Left ventricle myocardium inferior (tissue), 1 donor: Measurements from ENCODE around the gene TMPRSS3. TPM values are rescaled to one million over a fixed set of nuclear protein-coding genes. Genes with fewer than 3 reads are reported as not detected.

Source experiments
- DNase-seq: peaks from one replicate; pipeline ENCODE4 v3.0.0-alpha.2; 2020
- H3K27ac ChIP-seq: fragments of 200-600 bp; replicated peaks from 2 replicates; pipeline ENCODE4 v1.8.0; 2021
- H3K27me3 ChIP-seq: fragments of 200-600 bp; 2 replicates; pipeline ENCODE4 v1.8.0; 2021; ENCODE audit warnings: low read depth
- H3K36me3 ChIP-seq: fragments of 200-600 bp; 2 replicates; pipeline ENCODE4 v1.8.0; 2021
- H3K4me1 ChIP-seq: fragments of 200-600 bp; 2 replicates; pipeline ENCODE4 v1.8.0; 2021
- H3K4me3 ChIP-seq: fragments of 200-600 bp; 2 replicates; pipeline ENCODE4 v1.8.0; 2021; ENCODE audit warnings: mild to moderate bottlenecking, moderate library complexity
- H3K9me3 ChIP-seq: fragments of 200-600 bp; replicated peaks from 2 replicates; pipeline ENCODE4 v1.8.0; 2021
- intact Hi-C: fragments of 100-400 bp; cut with micrococcal nuclease; formaldehyde crosslinking; loops from one replicate; pipeline ENCODE4 v1.11.0; 2022
- total RNA-seq: library from RNA; stranded (reverse); fragmentation: NEBNext Ultra II Directional; extraction: Animal tissue kit (Norgen Biotek cat#: 25700); gene quantifications from one replicate; pipeline ENCODE4 v1.2.1, GENCODE V29; 2021
- TF ChIP-seq, protein P1 (sequence below): fragments of 200-600 bp; IDR thresholded peaks from 2 replicates; pipeline ENCODE4 v1.8.0; 2021; ENCODE audit warnings: antibody characterized with exemption, mild to moderate bottlenecking, borderline replicate concordance
- donor health status: DM: no; HTN: yes; CAD: no; lungs with severe emphysema.

TMPRSS3 gene
- total RNA-seq, 1 donor from 2014 or later: not detected

DNA sequence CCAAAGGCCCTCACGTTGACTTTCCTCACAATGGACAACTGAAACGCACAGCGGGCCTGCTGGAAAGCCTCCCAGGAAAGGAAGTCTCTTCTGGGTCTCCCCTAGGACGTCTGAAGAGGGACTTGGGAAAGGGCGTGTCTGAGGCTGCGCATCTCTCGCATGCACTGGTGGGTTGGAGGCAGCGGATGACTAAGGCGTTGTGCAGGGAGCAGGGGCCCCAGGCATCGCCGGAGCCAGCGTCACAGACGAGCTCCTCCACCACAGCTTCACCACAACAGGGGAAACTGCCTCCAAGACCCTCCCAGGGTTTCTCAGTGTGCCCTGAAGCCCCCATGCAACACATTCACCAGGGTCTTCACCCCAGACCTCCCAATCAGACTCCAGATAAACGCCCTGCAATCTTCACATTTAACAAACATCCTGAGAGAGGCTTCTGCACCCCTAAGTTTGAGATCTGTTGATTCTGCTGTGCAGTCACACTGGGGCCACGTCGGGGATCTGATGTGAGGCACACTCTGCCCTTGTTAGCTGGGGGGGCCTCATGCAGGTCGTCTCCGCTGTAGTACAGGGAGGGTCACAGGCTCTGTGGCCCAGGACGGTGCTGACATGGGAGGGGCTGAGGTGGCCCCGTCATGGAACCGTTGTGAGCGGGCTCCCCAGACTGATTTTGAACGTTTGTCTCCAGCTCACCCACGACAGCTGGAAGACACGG, 22.5 kb downstream of the TMPRSS3 start:
- H3K4me1 ChIP-seq: no peaks in the 10 kb centered on the region
- intact Hi-C loops: no loop called here
- peaks cover 90% of the 10 kb centered on the region for H3K27me3 ChIP-seq
- TF ChIP-seq, protein P1, sequence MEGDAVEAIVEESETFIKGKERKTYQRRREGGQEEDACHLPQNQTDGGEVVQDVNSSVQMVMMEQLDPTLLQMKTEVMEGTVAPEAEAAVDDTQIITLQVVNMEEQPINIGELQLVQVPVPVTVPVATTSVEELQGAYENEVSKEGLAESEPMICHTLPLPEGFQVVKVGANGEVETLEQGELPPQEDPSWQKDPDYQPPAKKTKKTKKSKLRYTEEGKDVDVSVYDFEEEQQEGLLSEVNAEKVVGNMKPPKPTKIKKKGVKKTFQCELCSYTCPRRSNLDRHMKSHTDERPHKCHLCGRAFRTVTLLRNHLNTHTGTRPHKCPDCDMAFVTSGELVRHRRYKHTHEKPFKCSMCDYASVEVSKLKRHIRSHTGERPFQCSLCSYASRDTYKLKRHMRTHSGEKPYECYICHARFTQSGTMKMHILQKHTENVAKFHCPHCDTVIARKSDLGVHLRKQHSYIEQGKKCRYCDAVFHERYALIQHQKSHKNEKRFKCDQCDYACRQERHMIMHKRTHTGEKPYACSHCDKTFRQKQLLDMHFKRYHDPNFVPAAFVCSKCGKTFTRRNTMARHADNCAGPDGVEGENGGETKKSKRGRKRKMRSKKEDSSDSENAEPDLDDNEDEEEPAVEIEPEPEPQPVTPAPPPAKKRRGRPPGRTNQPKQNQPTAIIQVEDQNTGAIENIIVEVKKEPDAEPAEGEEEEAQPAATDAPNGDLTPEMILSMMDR: no peak
- no peaks in the 10 kb centered on the region for H3K9me3 ChIP-seq
- no peak overlapping the region for H3K4me3 ChIP-seq
- no peak overlapping the region for H3K27ac ChIP-seq
- no peak for DNase-seq
- no peaks in the 10 kb centered on the region for H3K36me3 ChIP-seq

DNA sequence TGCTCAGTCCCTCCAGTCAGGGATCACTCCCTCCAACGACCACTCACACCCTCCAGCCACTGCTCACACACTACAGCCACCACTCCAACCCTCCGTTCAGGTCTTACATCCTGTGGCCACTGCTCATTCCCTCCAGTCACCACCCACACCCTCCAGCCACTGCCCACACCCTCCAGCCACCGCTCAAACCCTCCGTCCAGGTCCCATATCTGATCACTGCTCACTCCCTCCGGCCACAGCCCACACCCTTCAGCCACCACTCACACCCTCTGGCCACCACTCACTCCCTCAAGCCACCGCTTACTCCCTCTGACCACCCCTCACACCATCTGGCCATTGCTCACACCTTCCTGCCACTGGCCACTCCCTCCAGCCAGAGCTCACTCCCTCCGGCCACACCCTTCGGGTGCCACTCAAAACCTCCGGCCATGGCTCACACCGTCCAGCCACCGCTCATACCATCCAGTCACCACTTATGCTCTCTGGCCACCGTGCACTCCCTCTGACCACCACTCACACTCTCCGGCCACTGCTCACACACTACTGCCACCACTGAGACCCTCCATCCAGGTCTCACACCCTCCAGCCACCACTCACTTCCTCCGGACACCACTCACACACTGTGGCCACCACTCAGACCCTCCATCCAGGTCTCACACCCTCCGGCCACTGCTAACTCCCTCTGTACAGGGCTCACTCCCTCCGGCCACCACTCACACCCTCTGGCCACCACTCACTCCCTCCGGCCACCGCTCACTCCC, 24.8 kb downstream of the TMPRSS3 start:
- Histone ChIP-seq H3K36me3 (no peaks in the 10 kb centered on the region), H3K4me3 (no peak overlapping the region), H3K9me3 (no peaks in the 10 kb centered on the region), H3K27ac (no peak overlapping the region), H3K27me3 (peaks cover 88% of the 10 kb centered on the region), H3K4me1 (no peaks in the 10 kb centered on the region)
- DNase-seq: no peak
- TF ChIP-seq, protein P1: no peak
- intact Hi-C loops: no loop called here

DNA sequence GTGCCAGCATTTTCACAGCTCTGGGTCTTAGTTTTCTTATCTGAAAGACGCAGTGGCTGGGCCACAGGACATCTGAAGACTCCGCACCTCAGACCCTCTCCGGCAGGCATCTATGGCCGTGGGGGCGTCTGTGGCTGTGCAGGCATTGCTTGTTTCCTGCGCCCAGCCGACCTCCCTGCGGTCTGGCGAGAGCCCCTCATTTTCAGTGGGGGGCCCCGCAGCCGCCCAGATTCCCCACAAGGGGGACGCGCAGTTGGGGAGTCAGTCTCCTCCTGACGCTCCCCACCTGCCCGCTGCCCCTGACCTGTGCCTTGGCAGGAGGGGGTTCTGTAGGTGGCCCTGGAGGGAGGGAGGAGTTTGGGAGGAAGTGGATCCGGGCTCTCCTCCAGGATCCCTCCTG, 26.0 kb downstream of the TMPRSS3 start:
- Histone ChIP-seq H3K27me3 (peaks cover 88% of the 10 kb centered on the region), H3K4me1 (no peaks in the 10 kb centered on the region), H3K9me3 (no peaks in the 10 kb centered on the region), H3K27ac (no peak overlapping the region), H3K4me3 (no peak overlapping the region), H3K36me3 (no peaks in the 10 kb centered on the region)
- TF ChIP-seq, protein P1: no peak
- no peak for DNase-seq
- intact Hi-C loops: no loop called here

DNA sequence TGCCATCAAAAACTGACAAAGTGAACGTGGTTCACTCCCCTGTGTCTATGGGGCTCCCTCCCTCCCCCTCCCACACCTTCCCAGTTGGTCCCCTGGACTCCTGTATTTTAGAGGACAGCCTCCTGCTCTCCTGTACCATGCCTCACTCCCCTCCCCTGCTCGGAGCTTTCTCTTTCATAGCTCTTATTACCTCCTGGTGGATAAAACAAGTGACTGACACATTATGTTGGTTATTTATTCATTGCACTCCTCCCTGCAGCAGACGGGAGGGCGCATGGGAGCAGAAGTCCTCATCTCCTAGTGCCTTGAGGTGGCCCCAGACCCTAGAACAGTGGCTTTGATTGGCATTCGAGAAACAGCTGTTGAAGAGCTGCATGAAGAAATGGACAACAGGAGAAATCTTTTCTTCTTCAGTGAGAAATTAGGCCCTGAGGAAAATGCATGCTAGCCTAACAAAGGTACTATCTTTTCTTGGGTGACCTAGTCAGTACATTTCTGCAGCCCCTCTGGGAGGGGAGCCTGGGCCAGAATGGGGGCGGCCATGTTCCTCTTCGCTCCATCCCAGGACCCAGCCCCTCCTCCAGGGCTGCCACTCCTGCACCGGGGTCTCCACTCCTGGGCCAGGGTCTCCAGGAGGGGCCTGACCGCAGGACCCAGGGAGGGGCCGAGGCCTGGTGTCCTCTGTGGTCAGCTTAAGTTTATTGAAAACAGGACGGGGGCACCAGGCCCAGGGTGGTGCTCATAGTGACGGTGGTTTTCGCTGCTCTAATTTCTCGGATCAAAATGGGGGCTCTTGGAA, 28.3 kb downstream of the TMPRSS3 start:
- Histone ChIP-seq H3K4me1 (no peaks in the 10 kb centered on the region), H3K4me3 (no peak overlapping the region), H3K27ac (no peak overlapping the region), H3K36me3 (no peaks in the 10 kb centered on the region), H3K9me3 (no peaks in the 10 kb centered on the region), H3K27me3 (peaks cover 88% of the 10 kb centered on the region)
- intact Hi-C loops: no loop called here
- DNase-seq: no peak
- TF ChIP-seq, protein P1: no peak

DNA sequence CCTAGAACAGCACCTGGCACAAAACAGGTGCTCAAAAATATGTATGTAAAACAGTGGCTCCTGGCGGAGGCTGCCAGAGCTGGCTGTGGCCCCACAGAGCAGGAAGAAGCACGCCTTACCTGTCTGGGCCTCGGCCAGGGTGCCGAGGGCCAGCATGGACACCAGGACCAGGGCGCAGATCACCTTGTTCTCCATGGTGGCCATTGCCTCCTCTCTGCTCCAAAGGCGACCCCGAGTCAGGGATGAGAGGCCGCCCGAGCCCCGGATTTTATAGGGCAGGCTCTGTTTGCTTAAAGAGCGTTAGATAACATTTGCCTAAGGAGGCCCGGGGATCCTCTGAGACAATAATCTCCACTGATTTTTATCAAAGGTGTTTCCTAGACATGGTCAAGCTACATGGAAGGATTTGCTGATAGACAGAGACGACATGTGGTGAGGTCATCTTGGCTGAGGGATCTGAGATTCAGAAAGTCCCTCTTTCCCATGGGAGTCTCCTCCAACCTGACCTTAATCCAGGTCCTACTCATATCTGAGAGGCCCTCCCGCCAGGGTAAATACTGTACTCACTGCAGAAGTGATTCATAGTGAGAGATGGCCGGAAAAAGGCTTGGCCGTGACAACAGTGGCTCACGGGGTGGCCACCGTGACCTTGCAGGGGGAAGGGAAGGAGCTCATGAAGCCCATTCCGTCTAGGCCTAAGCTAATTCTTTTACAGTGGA, 29.4 kb downstream of the TMPRSS3 start, which contains the start of gene TFF1:
TFF1 (minus strand) TSS at position 244 of the 719 bp plus-strand sequence; CDS start at position 204, 40 bp downstream.
- Histone ChIP-seq H3K4me1 (no peaks in the 10 kb centered on the region), H3K9me3 (no peaks in the 10 kb centered on the region), H3K27ac (no peak within 1 kb of the TSS), H3K4me3 (no peak within 1 kb of the TSS), H3K36me3 (no peaks in the 10 kb centered on the region), H3K27me3 (peaks cover 96% of the 10 kb centered on the region)
- no peak for DNase-seq
- intact Hi-C loops: no loop called here
- TF ChIP-seq, protein P1: no peak
